CD14-positive monocyte (primary cell): Measurements from ENCODE around the gene ESRRB. TPM values are rescaled to one million over a fixed set of nuclear protein-coding genes. Genes with fewer than 3 reads are reported as not detected.

Experiments used
- DNase-seq, 3 donors: peaks; one replicate each; pipeline ENCODE4 v3.0.0-alpha.2; 2011 to 2022
- H2AFZ ChIP-seq: 2 replicates; pipeline ENCODE4 v1.6.0; 2012; ENCODE audit warnings: mild to moderate bottlenecking, low read depth, low read length, inconsistent platforms; ENCODE audit not compliant: insufficient read depth, poor library complexity, severe bottlenecking
- H3K27ac ChIP-seq, 2 donors: 1 replicate in 1 of 2; 2 replicates in 1 of 2; pipeline ENCODE4 v1.5.1; 2012 to 2013; ENCODE audit warnings: low read length in 2 of 2, control low read depth in 1 of 2, inconsistent platforms in 1 of 2, low read depth in 1 of 2, mild to moderate bottlenecking in 1 of 2
- H3K27me3 ChIP-seq, 2 donors: one replicate each; pipeline versions ENCODE4 v1.6.0 to v1.6.1; 2011 to 2013; ENCODE audit warnings: low read length in 2 of 2; ENCODE audit not compliant: control insufficient read depth in 2 of 2, insufficient read depth in 2 of 2
- H3K36me3 ChIP-seq, 2 donors: replicated peaks in 1 of 2; 1 replicate in 1 of 2; 2 replicates in 1 of 2; pipeline versions ENCODE4 v1.5.1 to v1.6.1; 2012 to 2013; ENCODE audit warnings: low read length in 2 of 2, control low read depth in 1 of 2, inconsistent platforms in 1 of 2, mild to moderate bottlenecking in 1 of 2; ENCODE audit not compliant: insufficient read depth in 2 of 2, control insufficient read depth in 1 of 2
- H3K4me1 ChIP-seq, 2 donors: 1 replicate in 1 of 2; 2 replicates in 1 of 2; pipeline versions ENCODE4 v1.5.1 to v1.6.1; 2012 to 2013; ENCODE audit warnings: low read length in 2 of 2, control low read depth in 1 of 2, inconsistent platforms in 1 of 2, mild to moderate bottlenecking in 1 of 2, moderate library complexity in 1 of 2; ENCODE audit not compliant: insufficient read depth in 2 of 2, control insufficient read depth in 1 of 2
- H3K4me2 ChIP-seq: replicated peaks from 2 replicates; pipeline ENCODE3; 2012; ENCODE audit warnings: low read length, moderate library complexity, mild to moderate bottlenecking; ENCODE audit not compliant: poor library complexity, severe bottlenecking; ENCODE audit errors: extremely low read depth
- H3K4me3 ChIP-seq, 3 experiments: fragments of 200-600 bp in 1 of 3; sonication (generic) in 1 of 3; replicated peaks in 1 of 3; 1 replicate in 2 of 3; 2 replicates in 1 of 3; pipeline ENCODE4 v1.5.1; 2011 to 2013; ENCODE audit warnings: low read length in 3 of 3, mild to moderate bottlenecking in 3 of 3, control low read depth in 2 of 3, low read depth in 2 of 3, inconsistent platforms in 1 of 3, moderate library complexity in 1 of 3
- H3K79me2 ChIP-seq: 2 replicates; pipeline ENCODE4 v1.6.0; 2012; ENCODE audit warnings: mild to moderate bottlenecking, control low read depth, inconsistent platforms, low read length, moderate library complexity; ENCODE audit not compliant: insufficient read depth
- H3K9ac ChIP-seq: 2 replicates; pipeline ENCODE4 v1.6.0; 2017; ENCODE audit warnings: low read length, mild to moderate bottlenecking; ENCODE audit not compliant: insufficient read depth, poor library complexity, severe bottlenecking
- H3K9me3 ChIP-seq, 2 donors: replicated peaks in 1 of 2; 1 replicate in 1 of 2; 2 replicates in 1 of 2; pipeline versions ENCODE4 v1.5.1 to v1.6.1; 2012 to 2013; ENCODE audit warnings: low read length in 2 of 2, control low read depth in 1 of 2; ENCODE audit not compliant: control insufficient read depth in 1 of 2, insufficient read depth in 1 of 2
- H4K20me1 ChIP-seq: 2 replicates; pipeline ENCODE4 v1.6.0; 2012; ENCODE audit warnings: mild to moderate bottlenecking, low read length, control low read depth, moderate library complexity; ENCODE audit not compliant: insufficient read depth
- H3K27ac Mint-ChIP-seq, 7 donors: one replicate each; pipeline ENCODE4 v1.8.0; 2020; ENCODE audit warnings: mild to moderate bottlenecking in 7 of 7, mixed read lengths in 7 of 7, moderate library complexity in 6 of 7, inconsistent platforms in 2 of 7
- H3K27me3 Mint-ChIP-seq, 3 donors: one replicate each; pipeline ENCODE4 v1.8.0; 2021 to 2022; ENCODE audit warnings: low read depth in 3 of 3, mild to moderate bottlenecking in 3 of 3, mixed read lengths in 3 of 3, moderate library complexity in 3 of 3, inconsistent platforms in 1 of 3
- H3K36me3 Mint-ChIP-seq, 2 donors: one replicate each; pipeline ENCODE4 v1.8.0; 2020; ENCODE audit warnings: mixed read lengths in 2 of 2, inconsistent platforms in 1 of 2, mild to moderate bottlenecking in 1 of 2
- H3K4me1 Mint-ChIP-seq: one replicate; pipeline ENCODE4 v1.8.0; 2020; ENCODE audit warnings: mild to moderate bottlenecking, mixed read lengths
- H3K4me3 Mint-ChIP-seq, 2 donors: one replicate each; pipeline ENCODE4 v1.8.0; 2020; ENCODE audit warnings: mild to moderate bottlenecking in 2 of 2, mixed read lengths in 2 of 2, moderate library complexity in 1 of 2
- H3K9me3 Mint-ChIP-seq, 7 donors: one replicate each; pipeline ENCODE4 v1.8.0; 2020 to 2022; ENCODE audit warnings: mixed read lengths in 7 of 7, mild to moderate bottlenecking in 6 of 7, moderate library complexity in 6 of 7, inconsistent platforms in 2 of 7
- WGBS: methylation state at CpG from one replicate; pipeline ENCODE4 v1.1.5; 2013; ENCODE audit warnings: missing lambda C conversion rate; ENCODE audit not compliant: insufficient coverage; 5-methylcytosine and 5-hydroxymethylcytosine counted together
- intact Hi-C, 2 donors: fragments of 100-400 bp; cut with micrococcal nuclease; formaldehyde crosslinking; loops; one replicate each; pipeline versions ENCODE4 v1.15.0 to v1.15.1; 2023
- polyA plus RNA-seq, 3 donors: library from polyadenylated mRNA; depleted of rRNA in 1 of 3; unstranded in 2 of 3; stranded (reverse) in 1 of 3; fragments of 300-500 nt in 2 of 3; fragments of >200 nt in 1 of 3; fragmentation: Illumina TruSeq in 2 of 3; gene quantifications; 1 replicate in 2 of 3; 2 replicates in 1 of 3; pipeline ENCODE4 v1.2.3, GENCODE V29; 2012 to 2021
- TF ChIP-seq, protein P1 (sequence below): fragments of 200-600 bp; IDR thresholded peaks from one replicate; pipeline ENCODE4 v1.8.0; 2022; ENCODE audit warnings: antibody characterized with exemption, mild to moderate bottlenecking

The ESRRB gene
- polyA plus RNA-seq, 3 donors, result 0.03 TPM; not detected in 2

DNA sequence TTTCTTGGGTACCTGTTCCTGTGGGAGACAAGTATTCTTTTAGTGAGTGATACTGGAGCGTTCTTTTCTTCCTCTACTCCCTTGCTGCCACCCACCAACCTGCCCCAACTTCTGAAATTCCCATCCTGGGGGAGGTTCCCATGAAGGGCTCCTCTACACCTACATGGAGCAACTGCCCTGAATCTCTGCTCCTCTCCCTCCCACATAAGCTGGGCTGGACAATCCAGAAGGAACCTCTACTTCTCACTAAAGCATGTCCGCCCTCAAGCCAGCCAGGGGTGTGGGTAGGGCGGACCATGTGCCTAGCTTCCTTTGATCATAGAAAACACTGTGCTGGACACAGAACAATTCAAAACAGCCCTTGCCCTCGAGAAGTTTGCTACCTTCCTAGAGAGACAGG lies 25.9 kb upstream of the ESRRB start:
- 66% methylated on average over 2 of the region's 4 CpGs for WGBS
- peaks cover 8 to 29% (median 12%) of the 10 kb centered on the region in 3 donors for H3K27me3 Mint-ChIP-seq
- no peak overlapping the region for H3K4me3 Mint-ChIP-seq

DNA sequence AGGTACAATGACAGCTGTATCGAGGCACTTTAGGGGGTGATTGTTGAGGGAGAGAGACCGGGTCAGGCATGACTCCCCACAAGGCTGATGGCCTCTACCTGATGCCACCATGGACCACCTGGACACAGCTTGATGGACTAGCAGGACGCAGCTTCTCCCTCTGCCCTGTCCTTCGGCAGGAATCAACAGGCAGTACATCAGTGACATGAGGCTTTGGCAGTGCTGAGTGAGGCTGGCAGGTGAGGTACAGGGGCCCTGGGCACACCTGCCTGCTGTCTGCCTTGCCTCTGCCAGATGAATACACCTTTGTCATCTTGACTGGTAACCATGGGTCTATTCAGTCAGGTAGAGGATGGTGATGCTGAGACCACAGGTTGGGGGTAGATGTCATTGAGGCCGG lies 25.3 kb upstream of the ESRRB start:
- H3K4me1 Mint-ChIP-seq, result peaks cover 4% of the 10 kb centered on the region
- Histone ChIP-seq H3K4me1 (peaks cover 0 to 5% of the 10 kb centered on the region in 2 donors), H3K9me3 (no peaks in the 10 kb centered on the region), H2AFZ (no peak overlapping the region), H4K20me1 (no peaks in the 10 kb centered on the region), H3K9ac (no peak overlapping the region), H3K4me3 (no peak overlapping the region), H3K79me2 (no peaks in the 10 kb centered on the region), H3K4me2 (no peak overlapping the region), H3K27ac (no peak overlapping the region), H3K36me3 (no peaks in the 10 kb centered on the region), H3K27me3 (peaks cover 0 to 4% of the 10 kb centered on the region in 2 donors)
- no peaks in the 10 kb centered on the region for H3K36me3 Mint-ChIP-seq
- TF ChIP-seq, protein P1, sequence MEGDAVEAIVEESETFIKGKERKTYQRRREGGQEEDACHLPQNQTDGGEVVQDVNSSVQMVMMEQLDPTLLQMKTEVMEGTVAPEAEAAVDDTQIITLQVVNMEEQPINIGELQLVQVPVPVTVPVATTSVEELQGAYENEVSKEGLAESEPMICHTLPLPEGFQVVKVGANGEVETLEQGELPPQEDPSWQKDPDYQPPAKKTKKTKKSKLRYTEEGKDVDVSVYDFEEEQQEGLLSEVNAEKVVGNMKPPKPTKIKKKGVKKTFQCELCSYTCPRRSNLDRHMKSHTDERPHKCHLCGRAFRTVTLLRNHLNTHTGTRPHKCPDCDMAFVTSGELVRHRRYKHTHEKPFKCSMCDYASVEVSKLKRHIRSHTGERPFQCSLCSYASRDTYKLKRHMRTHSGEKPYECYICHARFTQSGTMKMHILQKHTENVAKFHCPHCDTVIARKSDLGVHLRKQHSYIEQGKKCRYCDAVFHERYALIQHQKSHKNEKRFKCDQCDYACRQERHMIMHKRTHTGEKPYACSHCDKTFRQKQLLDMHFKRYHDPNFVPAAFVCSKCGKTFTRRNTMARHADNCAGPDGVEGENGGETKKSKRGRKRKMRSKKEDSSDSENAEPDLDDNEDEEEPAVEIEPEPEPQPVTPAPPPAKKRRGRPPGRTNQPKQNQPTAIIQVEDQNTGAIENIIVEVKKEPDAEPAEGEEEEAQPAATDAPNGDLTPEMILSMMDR, result no peak
- peaks cover 11 to 29% (median 12%) of the 10 kb centered on the region in 3 donors for H3K27me3 Mint-ChIP-seq
- H3K27ac Mint-ChIP-seq, result no peak overlapping the region
- WGBS, result 87% methylated on average over 3 of the region's 5 CpGs
- no peaks in the 10 kb centered on the region for H3K9me3 Mint-ChIP-seq
- intact Hi-C loops, result no loop called here
- H3K4me3 Mint-ChIP-seq, result no peak overlapping the region
- DNase-seq, result no peak

More for the DNA sequence above, 25.9 kb upstream of the ESRRB start:
- Histone ChIP-seq H3K9me3 (no peaks in the 10 kb centered on the region), H3K27me3 (peaks cover 0 to 4% of the 10 kb centered on the region in 2 donors), H3K4me1 (peaks cover 0 to 5% of the 10 kb centered on the region in 2 donors), H3K79me2 (no peaks in the 10 kb centered on the region), H3K36me3 (no peaks in the 10 kb centered on the region), H2AFZ (no peak overlapping the region), H3K4me2 (no peak overlapping the region), H3K9ac (no peak overlapping the region), H3K27ac (no peak overlapping the region), H4K20me1 (no peaks in the 10 kb centered on the region), H3K4me3 (no peak overlapping the region)
- H3K9me3 Mint-ChIP-seq, result no peaks in the 10 kb centered on the region
- H3K27ac Mint-ChIP-seq, result no peak overlapping the region
- DNase-seq, result no peak
- TF ChIP-seq, protein P1, result no peak
- no peaks in the 10 kb centered on the region for H3K36me3 Mint-ChIP-seq
- intact Hi-C loops, result no loop called here
- peaks cover 4% of the 10 kb centered on the region for H3K4me1 Mint-ChIP-seq
